Testis (tissue), 2 donors: Measurements from ENCODE around the gene KCNJ14.

ENCODE experiments used
- POLR2A ChIP-seq: fragments of 450-650 bp; IDR thresholded peaks from one replicate; pipeline ENCODE4 v1.6.1; 2017; ENCODE audit warnings: antibody characterized with exemption, mild to moderate bottlenecking, moderate library complexity
- TF ChIP-seq, protein P1 (sequence below), 3 experiments: fragments of 450-650 bp in 2 of 3; fragments of 200-600 bp in 1 of 3; sonication (generic) in 1 of 3; IDR thresholded peaks; one replicate each; pipeline ENCODE4 v1.5.1; 2016 to 2019; ENCODE audit warnings: antibody characterized with exemption in 3 of 3, mild to moderate bottlenecking in 2 of 3, moderate library complexity in 1 of 3

DNA sequence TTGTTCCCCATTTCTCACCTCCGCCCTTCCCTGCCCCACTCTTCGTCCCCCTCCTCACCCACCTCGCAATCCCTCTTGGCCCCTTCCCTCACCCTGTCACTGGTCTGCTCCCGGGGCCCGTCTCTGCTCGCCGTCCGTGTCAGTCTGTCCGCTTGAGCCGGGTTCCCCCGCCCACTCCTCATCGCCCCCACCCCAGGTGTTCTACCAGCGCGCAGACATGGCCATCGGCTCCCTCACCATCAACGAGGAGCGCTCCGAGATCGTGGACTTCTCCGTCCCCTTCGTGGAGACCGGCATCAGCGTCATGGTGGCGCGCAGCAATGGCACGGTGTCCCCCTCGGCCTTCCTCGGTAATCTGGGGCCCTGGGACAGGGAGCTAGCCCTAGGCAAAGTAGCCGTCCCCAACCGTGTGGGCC is 39.6 kb upstream of the KCNJ14 start:
- TF ChIP-seq, protein P1, sequence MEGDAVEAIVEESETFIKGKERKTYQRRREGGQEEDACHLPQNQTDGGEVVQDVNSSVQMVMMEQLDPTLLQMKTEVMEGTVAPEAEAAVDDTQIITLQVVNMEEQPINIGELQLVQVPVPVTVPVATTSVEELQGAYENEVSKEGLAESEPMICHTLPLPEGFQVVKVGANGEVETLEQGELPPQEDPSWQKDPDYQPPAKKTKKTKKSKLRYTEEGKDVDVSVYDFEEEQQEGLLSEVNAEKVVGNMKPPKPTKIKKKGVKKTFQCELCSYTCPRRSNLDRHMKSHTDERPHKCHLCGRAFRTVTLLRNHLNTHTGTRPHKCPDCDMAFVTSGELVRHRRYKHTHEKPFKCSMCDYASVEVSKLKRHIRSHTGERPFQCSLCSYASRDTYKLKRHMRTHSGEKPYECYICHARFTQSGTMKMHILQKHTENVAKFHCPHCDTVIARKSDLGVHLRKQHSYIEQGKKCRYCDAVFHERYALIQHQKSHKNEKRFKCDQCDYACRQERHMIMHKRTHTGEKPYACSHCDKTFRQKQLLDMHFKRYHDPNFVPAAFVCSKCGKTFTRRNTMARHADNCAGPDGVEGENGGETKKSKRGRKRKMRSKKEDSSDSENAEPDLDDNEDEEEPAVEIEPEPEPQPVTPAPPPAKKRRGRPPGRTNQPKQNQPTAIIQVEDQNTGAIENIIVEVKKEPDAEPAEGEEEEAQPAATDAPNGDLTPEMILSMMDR (IDR thresholded peaks at IDR 0.05) = no peak
- no peak for TF ChIP-seq POLR2A
